Hepatocyte (in vitro differentiated cells): ENCODE results near the gene STX11.

Experiments
- EZH2 ChIP-seq: fragments of 200-600 bp; sonication (generic); IDR thresholded peaks from 2 replicates; pipeline ENCODE4 v1.6.1; 2016; ENCODE audit warnings: antibody characterized with exemption, mild to moderate bottlenecking, borderline replicate concordance
- TF ChIP-seq, protein P1 (sequence below): fragments of 200-600 bp; sonication (generic); IDR thresholded peaks from 2 replicates; pipeline ENCODE4 v1.5.1; 2016; ENCODE audit warnings: antibody characterized with exemption, mild to moderate bottlenecking; ENCODE audit not compliant: poor library complexity

DNA sequence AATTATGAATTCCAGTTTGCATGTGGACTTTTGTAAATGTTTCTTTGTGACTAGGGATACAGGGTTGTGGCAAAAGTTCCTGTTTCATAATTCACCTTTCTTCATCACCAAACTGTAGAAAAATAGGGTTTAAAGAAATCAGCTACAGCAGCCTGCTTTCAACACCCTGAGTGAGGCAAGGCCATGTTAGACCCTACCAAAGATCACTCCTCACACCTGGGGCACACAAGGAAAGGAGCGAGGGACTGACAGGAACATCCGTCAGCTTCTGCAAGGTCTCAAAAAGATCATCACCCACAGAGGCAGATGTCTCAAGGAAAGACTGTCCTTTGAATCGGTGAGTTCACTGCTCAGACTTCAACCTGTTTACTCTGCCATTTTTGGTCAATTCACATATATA, 10.5 kb upstream of the STX11 start:
- TF ChIP-seq, protein P1, sequence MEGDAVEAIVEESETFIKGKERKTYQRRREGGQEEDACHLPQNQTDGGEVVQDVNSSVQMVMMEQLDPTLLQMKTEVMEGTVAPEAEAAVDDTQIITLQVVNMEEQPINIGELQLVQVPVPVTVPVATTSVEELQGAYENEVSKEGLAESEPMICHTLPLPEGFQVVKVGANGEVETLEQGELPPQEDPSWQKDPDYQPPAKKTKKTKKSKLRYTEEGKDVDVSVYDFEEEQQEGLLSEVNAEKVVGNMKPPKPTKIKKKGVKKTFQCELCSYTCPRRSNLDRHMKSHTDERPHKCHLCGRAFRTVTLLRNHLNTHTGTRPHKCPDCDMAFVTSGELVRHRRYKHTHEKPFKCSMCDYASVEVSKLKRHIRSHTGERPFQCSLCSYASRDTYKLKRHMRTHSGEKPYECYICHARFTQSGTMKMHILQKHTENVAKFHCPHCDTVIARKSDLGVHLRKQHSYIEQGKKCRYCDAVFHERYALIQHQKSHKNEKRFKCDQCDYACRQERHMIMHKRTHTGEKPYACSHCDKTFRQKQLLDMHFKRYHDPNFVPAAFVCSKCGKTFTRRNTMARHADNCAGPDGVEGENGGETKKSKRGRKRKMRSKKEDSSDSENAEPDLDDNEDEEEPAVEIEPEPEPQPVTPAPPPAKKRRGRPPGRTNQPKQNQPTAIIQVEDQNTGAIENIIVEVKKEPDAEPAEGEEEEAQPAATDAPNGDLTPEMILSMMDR, result no peak
- no peak for TF ChIP-seq EZH2
